Measurements from ENCODE around the gene SUN2.

DNA sequence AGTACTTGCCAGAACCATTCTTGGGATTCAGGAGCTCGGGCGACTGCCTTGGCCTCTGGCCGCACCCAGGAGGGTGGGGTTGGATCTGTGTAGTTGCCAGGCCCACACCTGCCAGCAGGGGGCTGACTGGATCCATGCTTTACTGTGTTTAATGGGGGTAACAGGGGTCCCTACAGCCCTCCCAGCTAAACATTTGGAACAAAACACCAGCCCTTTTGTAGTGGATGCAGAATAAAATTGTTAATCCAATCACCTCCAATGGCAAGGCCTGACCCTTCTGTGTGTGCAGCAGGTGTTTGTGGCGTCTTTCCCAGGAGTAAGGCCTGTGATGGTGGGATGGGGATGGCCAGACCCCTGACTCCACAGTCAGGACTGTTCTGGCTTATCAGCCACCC, 22.5 kb downstream of the SUN2 start:
- TF ChIP-seq SRSF1 (optimal IDR thresholded peaks at IDR 0.05; ENCODE audit: low read depth, low read length) (no peak), GABPA (IDR thresholded peaks at IDR 0.05; ENCODE audit: low read depth, low read length) (no peak), GABPA (CRISPR knock-in tag; IDR thresholded peaks at IDR 0.05; ENCODE audit: low read depth) (no peak), SKI (IDR thresholded peaks at IDR 0.05; ENCODE audit: partially characterized antibody) (no peak), HMG20B (CRISPR knock-in tag; conservative IDR thresholded peaks at IDR 0.05) (no peak), EED (CRISPR knock-in tag; IDR thresholded peaks at IDR 0.05) (no peak)

Data from HepG2 (cell line).